Breast epithelium (tissue), 4 donors: ENCODE results near the gene RRAS. TPM values are rescaled to one million over a fixed set of nuclear protein-coding genes. Genes with fewer than 3 reads are reported as not detected.

Source experiments
- DNase-seq, 2 donors: peaks; one replicate each; pipeline ENCODE4 v3.0.0-alpha.2; 2019; ENCODE audit warnings: low spot score in 2 of 2
- H3K27ac ChIP-seq, 2 donors: fragments of 200-600 bp; sonication (generic) in 1 of 2; one replicate each; pipeline ENCODE4 v1.5.1; 2016 to 2019; ENCODE audit warnings: mild to moderate bottlenecking in 1 of 2
- H3K27me3 ChIP-seq, 2 donors: fragments of 200-600 bp; sonication (generic) in 1 of 2; one replicate each; pipeline versions ENCODE4 v1.5.1 to v1.6.0; 2017 to 2019; ENCODE audit warnings: control low read depth in 1 of 2, mild to moderate bottlenecking in 1 of 2
- H3K36me3 ChIP-seq: fragments of 200-600 bp; one replicate; pipeline ENCODE4 v1.5.1; 2019
- H3K4me1 ChIP-seq, 2 donors: fragments of 200-600 bp; sonication (generic); one replicate each; pipeline ENCODE4 v1.5.1; 2016 to 2019; ENCODE audit warnings: control low read depth in 1 of 2
- H3K4me3 ChIP-seq, 3 donors: fragments of 200-600 bp; sonication (generic); 1 replicate in 2 of 3; 2 replicates in 1 of 3; pipeline ENCODE4 v1.5.1; 2016 to 2019; ENCODE audit warnings: mild to moderate bottlenecking in 3 of 3, moderate library complexity in 2 of 3
- H3K9me3 ChIP-seq, 2 donors: fragments of 200-600 bp; sonication (generic) in 1 of 2; one replicate each; pipeline ENCODE4 v1.5.1; 2016 to 2019; ENCODE audit warnings: control low read depth in 1 of 2
- POLR2A ChIP-seq: fragments of 450-650 bp; IDR thresholded peaks from one replicate; pipeline ENCODE4 v1.6.1; 2016; ENCODE audit warnings: antibody characterized with exemption, mild to moderate bottlenecking, moderate library complexity
- POLR2AphosphoS5 ChIP-seq, 3 donors: sonication (generic); formaldehyde crosslinking; IDR thresholded peaks; one replicate each; pipeline ENCODE4 v1.6.1; 2017; ENCODE audit warnings: antibody characterized with exemption in 3 of 3
- intact Hi-C: fragments of 100-400 bp; cut with DNase I; formaldehyde crosslinking; loops from one replicate; pipeline ENCODE4 v1.15.1; 2023; ENCODE audit warnings: low total_unique reads
- total RNA-seq, 3 donors: library from RNA; depleted of rRNA; stranded (reverse); fragments of >200 nt; gene quantifications; one replicate each; pipeline ENCODE4 v1.1.0, GENCODE V29; 2016
- TF ChIP-seq, protein P1 (sequence below), 3 donors: fragments of 450-650 bp; IDR thresholded peaks; one replicate each; pipeline ENCODE4 v1.5.1; 2016 to 2017; ENCODE audit warnings: antibody characterized with exemption in 3 of 3, mild to moderate bottlenecking in 3 of 3, moderate library complexity in 3 of 3

Gene RRAS
- total RNA-seq, 3 donors from 2014 or later: 34.8 to 114 (median 41.0) TPM

DNA sequence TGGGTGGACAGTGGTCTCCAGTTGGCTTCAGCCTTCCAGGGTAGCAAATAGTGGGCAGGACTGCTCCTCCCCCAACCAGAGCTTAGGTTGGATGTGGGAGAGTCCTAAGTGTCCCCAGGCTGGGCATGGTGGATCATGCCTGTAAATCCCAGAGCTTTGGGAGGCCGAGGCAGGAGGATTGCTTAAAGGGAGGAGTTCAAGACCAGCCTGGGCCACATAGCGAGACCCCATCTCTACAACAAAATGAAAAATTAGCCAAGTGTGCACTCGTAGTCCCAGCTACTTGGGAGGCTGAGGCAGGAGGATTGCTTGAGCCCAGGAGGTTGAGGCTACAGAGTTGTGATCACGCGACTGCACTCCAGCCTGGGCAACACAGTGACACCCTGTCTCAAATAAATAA, 7.4 kb downstream of the RRAS start:
- H3K27me3 ChIP-seq: no peaks in the 10 kb centered on the region
- H3K27ac ChIP-seq: no peak overlapping the region
- H3K9me3 ChIP-seq: no peaks in the 10 kb centered on the region
- H3K4me3 ChIP-seq: no peak overlapping the region
- DNase-seq: no peak
- no peak for TF ChIP-seq POLR2AphosphoS5 (IDR thresholded peaks at IDR 0.05)
- TF ChIP-seq, protein P1, sequence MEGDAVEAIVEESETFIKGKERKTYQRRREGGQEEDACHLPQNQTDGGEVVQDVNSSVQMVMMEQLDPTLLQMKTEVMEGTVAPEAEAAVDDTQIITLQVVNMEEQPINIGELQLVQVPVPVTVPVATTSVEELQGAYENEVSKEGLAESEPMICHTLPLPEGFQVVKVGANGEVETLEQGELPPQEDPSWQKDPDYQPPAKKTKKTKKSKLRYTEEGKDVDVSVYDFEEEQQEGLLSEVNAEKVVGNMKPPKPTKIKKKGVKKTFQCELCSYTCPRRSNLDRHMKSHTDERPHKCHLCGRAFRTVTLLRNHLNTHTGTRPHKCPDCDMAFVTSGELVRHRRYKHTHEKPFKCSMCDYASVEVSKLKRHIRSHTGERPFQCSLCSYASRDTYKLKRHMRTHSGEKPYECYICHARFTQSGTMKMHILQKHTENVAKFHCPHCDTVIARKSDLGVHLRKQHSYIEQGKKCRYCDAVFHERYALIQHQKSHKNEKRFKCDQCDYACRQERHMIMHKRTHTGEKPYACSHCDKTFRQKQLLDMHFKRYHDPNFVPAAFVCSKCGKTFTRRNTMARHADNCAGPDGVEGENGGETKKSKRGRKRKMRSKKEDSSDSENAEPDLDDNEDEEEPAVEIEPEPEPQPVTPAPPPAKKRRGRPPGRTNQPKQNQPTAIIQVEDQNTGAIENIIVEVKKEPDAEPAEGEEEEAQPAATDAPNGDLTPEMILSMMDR (IDR thresholded peaks at IDR 0.05): no peak
- no peak for TF ChIP-seq POLR2A
- no peaks in the 10 kb centered on the region for H3K4me1 ChIP-seq
- no peaks in the 10 kb centered on the region for H3K36me3 ChIP-seq
- intact Hi-C loops: no loop called here

DNA sequence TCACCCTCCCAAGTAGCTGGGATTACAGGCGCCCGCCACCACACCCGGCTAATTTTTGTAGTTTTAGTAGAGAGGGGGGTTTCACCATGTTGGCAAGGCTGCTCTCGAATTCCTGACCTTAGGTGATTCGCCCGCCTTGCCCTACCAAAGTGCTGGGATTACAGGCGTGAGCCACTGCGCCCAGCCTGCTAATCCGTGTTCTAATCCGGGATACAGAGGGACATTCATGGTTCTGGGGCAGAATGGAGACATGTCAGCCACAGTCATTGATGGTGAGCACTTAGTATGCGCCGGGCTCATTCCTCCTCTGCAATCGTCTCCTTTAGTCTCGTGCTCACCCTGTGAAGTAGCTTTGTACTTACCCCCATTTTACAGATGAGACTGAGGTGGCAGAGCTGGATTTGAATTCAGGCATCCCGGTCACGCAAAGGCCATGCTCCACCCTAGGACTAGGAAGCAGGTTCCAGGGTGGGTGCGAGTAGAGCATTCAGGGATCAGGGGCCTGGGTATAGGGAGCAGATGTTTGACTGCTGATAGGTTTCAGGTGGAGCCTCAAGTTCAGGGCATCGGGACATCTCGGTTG, 8.2 kb downstream of the RRAS start:
- H3K27ac ChIP-seq: peak overlapping the region in 1 of 2 donors; percentile 61
- no peaks in the 10 kb centered on the region for H3K27me3 ChIP-seq
- H3K9me3 ChIP-seq: no peaks in the 10 kb centered on the region
- TF ChIP-seq POLR2AphosphoS5 (IDR thresholded peaks at IDR 0.05) (no peak), POLR2A (no peak)
- TF ChIP-seq, protein P1 (IDR thresholded peaks at IDR 0.05): no peak
- no peaks in the 10 kb centered on the region for H3K4me1 ChIP-seq
- H3K36me3 ChIP-seq: no peaks in the 10 kb centered on the region
- intact Hi-C loops: no loop called here
- no peak for DNase-seq
- no peak overlapping the region for H3K4me3 ChIP-seq

DNA sequence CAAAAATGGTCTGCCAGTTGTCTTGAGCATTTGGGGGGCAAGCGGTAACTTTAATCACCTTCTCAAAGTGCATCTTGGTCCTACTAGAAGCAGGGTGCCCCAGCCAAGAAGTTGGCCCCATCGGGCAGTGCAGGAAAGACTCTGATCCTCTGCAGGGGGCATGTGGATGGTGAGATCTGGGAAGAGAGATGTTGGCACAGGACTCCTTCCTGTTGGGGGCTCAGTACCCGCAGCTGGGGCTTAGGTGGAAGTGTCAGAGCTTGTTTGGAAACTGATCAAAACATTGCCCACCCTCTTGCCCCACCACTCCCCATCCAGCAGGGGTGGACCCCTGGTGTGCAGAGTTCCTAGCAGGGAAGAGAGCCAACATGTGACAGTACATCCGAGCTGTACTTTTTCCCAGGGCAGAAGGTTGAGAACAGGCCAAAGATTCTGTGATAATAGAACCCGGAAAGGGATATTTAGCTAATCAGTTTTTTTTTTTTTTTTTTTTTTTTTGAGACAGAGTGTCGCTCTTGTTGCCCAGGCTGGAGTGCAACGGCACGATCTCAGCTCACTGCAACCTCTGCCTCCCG, 8.8 kb downstream of the RRAS start:
- H3K4me1 ChIP-seq: no peaks in the 10 kb centered on the region
- no peaks in the 10 kb centered on the region for H3K9me3 ChIP-seq
- H3K27ac ChIP-seq: peak overlapping the region in 1 of 2 donors; percentile 74
- H3K27me3 ChIP-seq: no peaks in the 10 kb centered on the region
- no peaks in the 10 kb centered on the region for H3K36me3 ChIP-seq
- intact Hi-C loops: no loop called here
- TF ChIP-seq POLR2AphosphoS5 (IDR thresholded peaks at IDR 0.05): no peak
- TF ChIP-seq, protein P1 (IDR thresholded peaks at IDR 0.05): no peak
- no peak for TF ChIP-seq POLR2A
- H3K4me3 ChIP-seq: no peak overlapping the region
- DNase-seq: no peak

DNA sequence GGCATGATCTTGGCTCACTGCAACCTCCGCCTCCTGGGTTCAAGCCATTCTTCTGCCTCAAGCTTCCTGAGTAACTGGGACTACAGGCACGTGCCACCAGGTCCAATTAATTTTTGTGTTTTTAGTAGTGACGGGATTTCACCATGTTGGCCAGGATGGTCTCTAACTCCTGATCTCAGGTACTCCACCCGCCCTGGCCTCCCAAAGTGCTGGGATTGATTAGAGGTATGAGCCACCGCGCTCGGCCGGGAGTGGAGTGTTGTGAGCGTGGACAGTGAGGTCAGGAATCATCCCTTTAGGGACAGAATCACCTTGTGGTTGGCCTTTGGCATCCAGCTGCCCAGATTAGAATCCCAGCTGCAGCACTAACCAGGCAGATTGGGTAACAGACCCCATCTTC, 10.3 kb downstream of the RRAS start:
- no peaks in the 10 kb centered on the region for H3K4me1 ChIP-seq
- TF ChIP-seq POLR2AphosphoS5 (IDR thresholded peaks at IDR 0.05): no peak
- TF ChIP-seq POLR2A: no peak
- TF ChIP-seq, protein P1 (IDR thresholded peaks at IDR 0.05): no peak
- peak overlapping the region in 1 of 2 donors; percentile 9 for H3K27ac ChIP-seq
- DNase-seq: no peak
- H3K27me3 ChIP-seq: no peaks in the 10 kb centered on the region
- H3K36me3 ChIP-seq: no peaks in the 10 kb centered on the region
- intact Hi-C loops: no loop called here
- H3K9me3 ChIP-seq: no peaks in the 10 kb centered on the region
- H3K4me3 ChIP-seq: no peak overlapping the region

DNA sequence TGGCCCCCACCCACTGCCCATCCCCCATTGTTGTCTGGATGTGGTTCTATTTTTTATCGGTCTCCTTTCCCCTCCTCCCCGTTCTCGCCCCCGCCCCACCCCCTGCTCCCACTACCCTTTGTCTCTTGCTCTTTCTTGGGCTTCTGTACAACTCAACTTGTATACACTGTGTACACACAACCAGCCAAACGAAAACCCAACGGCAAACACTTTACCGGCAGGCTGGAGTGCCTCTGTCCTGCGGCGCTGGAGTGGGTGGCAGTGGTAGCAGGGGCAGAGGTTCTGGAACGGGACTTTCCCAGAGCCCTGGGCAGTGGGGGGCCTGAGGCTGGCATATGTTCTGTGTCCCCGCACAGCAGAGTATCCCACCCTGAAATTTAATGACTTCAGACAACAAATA, 13.7 kb downstream of the RRAS start:
- H3K27ac ChIP-seq: no peak overlapping the region
- intact Hi-C loops: no loop called here
- H3K4me1 ChIP-seq: no peaks in the 10 kb centered on the region
- TF ChIP-seq POLR2A (no peak), POLR2AphosphoS5 (IDR thresholded peaks at IDR 0.05) (no peak)
- TF ChIP-seq, protein P1 (IDR thresholded peaks at IDR 0.05): no peak
- H3K36me3 ChIP-seq: no peaks in the 10 kb centered on the region
- H3K4me3 ChIP-seq: no peak overlapping the region
- no peaks in the 10 kb centered on the region for H3K9me3 ChIP-seq
- no peaks in the 10 kb centered on the region for H3K27me3 ChIP-seq
- DNase-seq: no peak
